Nephron progenitor cell (in vitro differentiated cells): ENCODE measurements around the gene SIX2.

Experiments
- DNase-seq: peaks from one replicate; pipeline ENCODE4 v3.0.0; 2021
- H3K27ac Mint-ChIP-seq: 2 replicates; pipeline ENCODE4 v1.8.0; 2021; ENCODE audit warnings: mild to moderate bottlenecking, moderate library complexity, mixed read lengths
- H3K27me3 Mint-ChIP-seq: 2 replicates; pipeline ENCODE4 v1.8.0; 2021; ENCODE audit warnings: mild to moderate bottlenecking, low read depth, mixed read lengths; ENCODE audit not compliant: poor library complexity
- H3K36me3 Mint-ChIP-seq: 2 replicates; pipeline ENCODE4 v1.8.0; 2021; ENCODE audit warnings: low read depth, mixed read lengths
- H3K4me1 Mint-ChIP-seq: 2 replicates; pipeline ENCODE4 v1.8.0; 2021; ENCODE audit warnings: mixed read lengths
- H3K4me3 Mint-ChIP-seq: 2 replicates; pipeline ENCODE4 v1.8.0; 2021; ENCODE audit warnings: mild to moderate bottlenecking, moderate library complexity, mixed read lengths
- H3K9me3 Mint-ChIP-seq: 2 replicates; pipeline ENCODE4 v1.8.0; 2021; ENCODE audit warnings: mild to moderate bottlenecking, moderate library complexity, mixed read lengths
- TF ChIP-seq, protein P1 (sequence below): fragments of 200-600 bp; sonication (generic); IDR thresholded peaks from 2 replicates; pipeline ENCODE4 v1.5.0; 2021; ENCODE audit warnings: antibody characterized with exemption

Gene SIX2

DNA sequence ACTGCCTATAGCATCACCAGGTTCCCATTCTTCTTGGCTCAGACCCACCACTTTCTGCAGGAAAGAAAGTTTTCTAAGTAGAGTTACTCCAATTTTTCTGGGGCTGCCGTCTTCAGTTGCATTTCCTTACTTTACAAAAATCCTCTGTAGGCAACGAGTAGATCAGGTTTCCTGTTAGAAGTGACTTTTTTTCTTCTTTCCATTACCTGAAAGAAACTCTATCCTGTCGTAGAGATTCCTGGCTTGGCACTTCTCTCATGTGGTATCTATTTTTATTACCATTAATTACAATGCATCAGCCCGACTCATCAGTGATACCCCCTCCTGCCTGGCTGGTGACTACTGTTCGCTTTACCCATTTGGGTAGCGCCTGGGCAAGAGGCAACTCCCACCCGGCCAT, 5.6 kb upstream of the SIX2 start:
- no peak overlapping the region for H3K27ac Mint-ChIP-seq
- peak overlapping the region; percentile 75 for H3K4me3 Mint-ChIP-seq
- peaks cover 50% of the 10 kb centered on the region for H3K4me1 Mint-ChIP-seq
- no peaks in the 10 kb centered on the region for H3K36me3 Mint-ChIP-seq
- TF ChIP-seq, protein P1, sequence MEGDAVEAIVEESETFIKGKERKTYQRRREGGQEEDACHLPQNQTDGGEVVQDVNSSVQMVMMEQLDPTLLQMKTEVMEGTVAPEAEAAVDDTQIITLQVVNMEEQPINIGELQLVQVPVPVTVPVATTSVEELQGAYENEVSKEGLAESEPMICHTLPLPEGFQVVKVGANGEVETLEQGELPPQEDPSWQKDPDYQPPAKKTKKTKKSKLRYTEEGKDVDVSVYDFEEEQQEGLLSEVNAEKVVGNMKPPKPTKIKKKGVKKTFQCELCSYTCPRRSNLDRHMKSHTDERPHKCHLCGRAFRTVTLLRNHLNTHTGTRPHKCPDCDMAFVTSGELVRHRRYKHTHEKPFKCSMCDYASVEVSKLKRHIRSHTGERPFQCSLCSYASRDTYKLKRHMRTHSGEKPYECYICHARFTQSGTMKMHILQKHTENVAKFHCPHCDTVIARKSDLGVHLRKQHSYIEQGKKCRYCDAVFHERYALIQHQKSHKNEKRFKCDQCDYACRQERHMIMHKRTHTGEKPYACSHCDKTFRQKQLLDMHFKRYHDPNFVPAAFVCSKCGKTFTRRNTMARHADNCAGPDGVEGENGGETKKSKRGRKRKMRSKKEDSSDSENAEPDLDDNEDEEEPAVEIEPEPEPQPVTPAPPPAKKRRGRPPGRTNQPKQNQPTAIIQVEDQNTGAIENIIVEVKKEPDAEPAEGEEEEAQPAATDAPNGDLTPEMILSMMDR, result no peak
- no peaks in the 10 kb centered on the region for H3K9me3 Mint-ChIP-seq
- peaks cover 88% of the 10 kb centered on the region for H3K27me3 Mint-ChIP-seq
- no peak for DNase-seq

DNA sequence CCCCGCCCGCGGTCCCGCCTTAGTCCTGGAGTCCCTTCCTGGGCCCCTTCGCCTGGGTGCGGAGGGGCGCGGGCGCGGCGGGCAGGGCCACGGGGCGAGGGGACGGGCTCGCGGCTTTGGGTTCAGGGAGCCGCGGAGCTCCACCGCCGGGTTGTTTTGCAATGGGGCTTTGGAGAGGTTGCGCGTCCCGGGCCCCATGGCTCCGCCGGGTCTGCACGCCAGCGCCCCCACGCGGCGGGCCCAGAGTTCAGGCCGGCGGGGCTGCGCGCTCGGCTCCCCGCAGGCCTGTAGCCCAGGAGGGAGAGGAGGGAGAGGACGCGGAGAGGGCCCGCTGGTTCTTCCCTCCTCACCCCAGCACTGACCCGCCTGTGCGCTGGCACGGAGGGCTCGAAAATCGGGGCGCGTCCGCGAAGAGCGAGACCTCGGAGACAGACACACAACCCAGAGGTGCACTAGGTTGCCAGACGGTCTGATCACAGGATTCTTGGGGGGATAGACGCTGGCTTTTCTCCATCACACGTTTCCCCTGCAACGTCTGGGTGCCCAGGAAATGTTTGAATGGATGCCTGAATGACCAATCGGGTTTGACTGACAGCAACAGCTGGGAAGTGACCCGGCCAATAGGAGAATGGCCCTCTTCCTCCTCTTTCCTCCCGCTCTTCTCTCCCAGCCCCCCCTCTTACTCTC, 4.9 kb upstream of the SIX2 start:
- peak; percentile 81 for DNase-seq
- no peaks in the 10 kb centered on the region for H3K9me3 Mint-ChIP-seq
- H3K36me3 Mint-ChIP-seq, result no peaks in the 10 kb centered on the region
- peaks cover 91% of the 10 kb centered on the region for H3K27me3 Mint-ChIP-seq
- TF ChIP-seq, protein P1, result peak; percentile 85
- H3K4me1 Mint-ChIP-seq, result peaks cover 48% of the 10 kb centered on the region
- no peak overlapping the region for H3K27ac Mint-ChIP-seq
- peak overlapping the region; percentile 75 for H3K4me3 Mint-ChIP-seq

DNA sequence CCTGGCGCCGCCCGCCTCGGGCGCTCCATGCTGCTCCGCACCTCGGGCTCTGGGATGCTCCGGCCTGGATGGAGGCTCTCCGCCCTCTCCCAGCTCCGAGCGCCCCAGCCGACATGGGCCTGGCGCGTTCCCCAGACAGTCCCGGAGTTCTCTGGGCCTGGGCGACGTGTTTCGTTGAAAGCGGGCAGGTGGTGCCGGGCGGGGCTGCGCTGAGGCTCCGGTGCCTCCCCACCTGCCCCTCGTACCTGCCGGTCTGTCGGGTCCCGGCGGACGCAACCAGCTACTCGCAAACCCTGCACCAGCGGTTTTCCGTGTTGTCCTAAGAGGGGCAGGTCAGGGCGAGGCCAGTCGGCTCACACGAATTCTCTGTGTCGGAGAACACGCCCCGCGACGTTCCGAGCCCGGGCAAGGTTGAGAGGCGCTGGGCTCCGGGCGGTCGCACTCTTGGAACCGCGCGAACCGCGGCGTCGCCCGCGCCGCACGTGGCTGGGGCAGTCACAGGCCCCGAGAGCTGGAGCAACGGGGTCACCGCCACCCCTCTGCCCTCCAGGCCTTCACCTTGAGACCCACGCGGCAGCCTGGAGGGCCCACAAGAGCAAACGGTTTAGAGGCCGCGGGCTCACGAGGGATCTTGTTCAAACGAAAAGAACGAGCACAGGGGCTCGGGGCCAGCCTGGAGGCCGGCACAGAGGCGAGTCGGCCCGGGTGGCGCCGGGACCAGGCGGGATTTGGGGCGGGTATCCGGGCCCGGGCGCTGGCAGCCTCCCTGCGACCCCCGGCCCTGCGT, 4.2 kb upstream of the SIX2 start:
- TF ChIP-seq, protein P1, result no peak
- H3K4me3 Mint-ChIP-seq, result peak overlapping the region; percentile 25
- no peaks in the 10 kb centered on the region for H3K36me3 Mint-ChIP-seq
- H3K4me1 Mint-ChIP-seq, result peaks cover 41% of the 10 kb centered on the region
- H3K9me3 Mint-ChIP-seq, result no peaks in the 10 kb centered on the region
- H3K27me3 Mint-ChIP-seq, result peaks cover 89% of the 10 kb centered on the region
- peak; percentile 42 for DNase-seq
- H3K27ac Mint-ChIP-seq, result no peak overlapping the region

DNA sequence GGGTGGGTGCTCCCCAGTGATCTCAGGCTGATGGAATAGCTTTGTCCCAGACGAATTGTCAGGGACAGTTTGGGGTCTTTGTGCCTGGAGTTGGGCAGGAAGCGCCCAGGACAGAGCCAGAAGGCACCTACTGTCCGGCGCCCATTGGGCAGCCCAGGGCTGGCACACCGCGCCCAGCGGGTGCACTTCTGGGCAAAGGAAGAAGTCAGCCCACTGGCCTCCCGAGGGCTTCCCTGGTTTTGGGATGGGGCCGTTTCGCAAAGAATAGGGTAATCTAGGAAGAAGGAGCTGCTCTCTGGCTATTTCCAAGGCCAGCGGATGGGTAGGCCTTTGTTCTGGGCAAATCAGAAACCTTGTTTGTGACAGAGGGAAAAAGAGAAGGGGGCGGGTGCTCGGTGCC, 3.5 kb upstream of the SIX2 start:
- Mint-ChIP-seq H3K9me3 (no peaks in the 10 kb centered on the region), H3K36me3 (no peaks in the 10 kb centered on the region), H3K27me3 (peaks cover 89% of the 10 kb centered on the region), H3K27ac (no peak overlapping the region), H3K4me3 (peak overlapping the region; percentile 84), H3K4me1 (peaks cover 43% of the 10 kb centered on the region)
- no peak for DNase-seq
- TF ChIP-seq, protein P1, result no peak

DNA sequence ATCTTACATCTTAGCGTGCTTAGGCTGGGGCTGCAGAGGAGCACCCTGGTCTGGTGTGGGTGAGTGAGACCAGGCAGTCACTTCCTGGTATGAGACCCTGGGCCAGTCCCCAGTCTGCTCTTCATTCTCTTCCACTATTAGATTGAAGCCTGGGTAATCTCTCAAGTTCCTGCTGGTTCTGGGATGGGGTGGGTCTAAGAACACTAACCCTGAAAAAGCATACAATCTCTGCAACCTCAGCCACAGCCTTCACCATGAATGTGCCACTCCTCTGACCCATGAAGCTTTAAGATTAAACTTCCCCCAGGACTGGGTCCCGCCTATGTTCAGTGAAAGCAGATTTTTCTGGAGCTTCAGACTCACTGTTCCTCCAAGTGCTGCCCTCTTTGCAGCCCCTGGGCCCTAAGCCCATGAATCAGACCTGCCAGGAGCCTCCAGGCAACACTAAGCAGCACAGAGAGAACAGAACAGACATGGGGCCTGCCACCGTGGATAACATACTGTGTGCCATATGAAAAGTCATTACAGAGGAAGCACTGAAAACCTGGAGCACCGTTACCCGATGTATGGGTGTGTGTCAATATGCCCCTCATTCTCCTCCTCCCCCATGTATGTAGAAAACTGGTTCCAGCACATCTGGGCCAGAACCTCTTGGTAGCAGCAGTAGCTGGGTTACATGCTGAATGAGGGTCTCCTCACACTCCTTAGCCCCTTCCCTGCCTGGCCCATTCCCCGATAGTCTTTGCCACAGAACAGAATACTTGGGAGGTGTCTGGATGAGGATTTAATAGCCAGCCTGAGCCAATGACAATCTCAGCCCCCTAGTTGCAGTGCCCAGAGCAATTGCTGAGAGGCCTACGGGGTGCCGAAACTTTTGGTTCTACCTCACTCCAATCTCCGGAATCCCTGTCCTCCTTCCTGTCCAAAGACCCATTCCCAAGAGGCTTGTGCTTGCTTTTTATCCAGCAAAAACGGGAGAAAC, 2.7 kb upstream of the SIX2 start:
- no peak overlapping the region for H3K27ac Mint-ChIP-seq
- DNase-seq, result no peak
- no peaks in the 10 kb centered on the region for H3K36me3 Mint-ChIP-seq
- no peaks in the 10 kb centered on the region for H3K9me3 Mint-ChIP-seq
- H3K27me3 Mint-ChIP-seq, result peaks cover 92% of the 10 kb centered on the region
- H3K4me3 Mint-ChIP-seq, result peak overlapping the region; percentile 84
- H3K4me1 Mint-ChIP-seq, result peaks cover 49% of the 10 kb centered on the region
- TF ChIP-seq, protein P1, result no peak
